Ovary (tissue), 3 donors: ENCODE measurements around the gene LEAP2.

Source experiments
- EP300 ChIP-seq: sonication (generic); formaldehyde crosslinking; IDR thresholded peaks from one replicate; pipeline ENCODE4 v1.6.1; 2017; ENCODE audit warnings: antibody characterized with exemption
- POLR2A ChIP-seq: fragments of 450-650 bp; IDR thresholded peaks from one replicate; pipeline ENCODE4 v1.6.1; 2017; ENCODE audit warnings: antibody characterized with exemption, mild to moderate bottlenecking, moderate library complexity
- TF ChIP-seq, protein P1 (sequence below), 3 donors: fragments of 450-650 bp in 2 of 3; fragments of 200-600 bp in 1 of 3; IDR thresholded peaks; one replicate each; pipeline versions ENCODE4 v1.5.1 to v1.8.0; 2016 to 2022; ENCODE audit warnings: antibody characterized with exemption in 3 of 3, mild to moderate bottlenecking in 1 of 3
- donor health status: DM: no; HTN: no; CAD: no.

DNA sequence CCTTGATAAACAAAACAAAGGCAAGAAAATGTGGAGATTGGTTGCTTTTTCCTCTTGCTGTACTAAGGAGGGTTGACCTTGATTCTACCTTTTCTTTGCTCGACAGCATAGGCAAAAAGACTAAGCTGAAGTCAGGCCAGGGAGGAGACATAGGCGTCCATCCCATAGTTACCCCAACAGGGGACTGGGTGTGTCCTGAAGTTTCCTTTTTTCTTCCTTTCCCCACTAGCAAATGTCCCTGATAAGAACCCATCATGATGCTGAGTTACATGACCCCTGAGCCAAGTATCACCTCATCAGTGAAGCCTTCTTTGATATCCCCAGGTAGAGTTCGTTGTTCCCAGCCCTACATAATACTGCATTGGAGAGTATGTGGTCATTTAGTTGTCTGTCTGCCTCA, 33.2 kb upstream of the LEAP2 start:
- TF ChIP-seq POLR2A, result no peak
- TF ChIP-seq, protein P1, sequence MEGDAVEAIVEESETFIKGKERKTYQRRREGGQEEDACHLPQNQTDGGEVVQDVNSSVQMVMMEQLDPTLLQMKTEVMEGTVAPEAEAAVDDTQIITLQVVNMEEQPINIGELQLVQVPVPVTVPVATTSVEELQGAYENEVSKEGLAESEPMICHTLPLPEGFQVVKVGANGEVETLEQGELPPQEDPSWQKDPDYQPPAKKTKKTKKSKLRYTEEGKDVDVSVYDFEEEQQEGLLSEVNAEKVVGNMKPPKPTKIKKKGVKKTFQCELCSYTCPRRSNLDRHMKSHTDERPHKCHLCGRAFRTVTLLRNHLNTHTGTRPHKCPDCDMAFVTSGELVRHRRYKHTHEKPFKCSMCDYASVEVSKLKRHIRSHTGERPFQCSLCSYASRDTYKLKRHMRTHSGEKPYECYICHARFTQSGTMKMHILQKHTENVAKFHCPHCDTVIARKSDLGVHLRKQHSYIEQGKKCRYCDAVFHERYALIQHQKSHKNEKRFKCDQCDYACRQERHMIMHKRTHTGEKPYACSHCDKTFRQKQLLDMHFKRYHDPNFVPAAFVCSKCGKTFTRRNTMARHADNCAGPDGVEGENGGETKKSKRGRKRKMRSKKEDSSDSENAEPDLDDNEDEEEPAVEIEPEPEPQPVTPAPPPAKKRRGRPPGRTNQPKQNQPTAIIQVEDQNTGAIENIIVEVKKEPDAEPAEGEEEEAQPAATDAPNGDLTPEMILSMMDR (IDR thresholded peaks at IDR 0.05), result no peak
- TF ChIP-seq EP300, result no peak
